OCI-LY7 (cell line): ENCODE results near the gene CFDP1. TPM values are rescaled to one million over a fixed set of nuclear protein-coding genes. Genes with fewer than 3 reads are reported as not detected.

Experiments used
- BruUV-seq: library from RNA; stranded (reverse); fragments of 400-500 nt; replicated peaks from 2 replicates; lab custom pipeline; 2021; lab: Mats Ljungman, UMichigan
- CTCF ChIA-PET: fragments of 300-600 bp; sonication (Branson Sonifier 250); formaldehyde crosslinking; loops from one replicate; lab custom pipeline; 2022; ENCODE audit warnings: antibody characterized with exemption; ENCODE audit not compliant: unreplicated experiment; lab: Charles Lee
- POLR2A ChIA-PET: fragments of 300-600 bp; sonication (Branson Sonifier 250); formaldehyde crosslinking; loops from one replicate; lab custom pipeline; 2022; ENCODE audit warnings: antibody characterized with exemption; lab: Charles Lee
- DNase-seq: peaks from one replicate; pipeline ENCODE4 v3.0.0-alpha.2; 2015; ENCODE audit warnings: low spot score
- H2AFZ ChIP-seq: fragments of 200-600 bp; sonication (generic), shearing (Covaris generic); 2 replicates; pipeline ENCODE4 v1.6.1; 2014; ENCODE audit warnings: mild to moderate bottlenecking, antibody characterized with exemption, low read length, moderate library complexity
- H3K27ac ChIP-seq: fragments of 200-600 bp; sonication (generic); 2 replicates; pipeline ENCODE4 v1.5.1; 2014; ENCODE audit warnings: mixed run types, low read depth, mild to moderate bottlenecking, moderate library complexity, low read length, inconsistent platforms; ENCODE audit not compliant: poor library complexity, severe bottlenecking
- H3K36me3 ChIP-seq: fragments of 200-600 bp; sonication (generic); 2 replicates; pipeline ENCODE4 v1.6.1; 2014; ENCODE audit warnings: mild to moderate bottlenecking, antibody characterized with exemption, low read length, moderate library complexity, mixed read lengths; ENCODE audit not compliant: insufficient read depth
- H3K4me1 ChIP-seq: fragments of 200-600 bp; sonication (generic); 2 replicates; pipeline ENCODE4 v1.5.1; 2014; ENCODE audit warnings: mild to moderate bottlenecking, low read length; ENCODE audit not compliant: insufficient read depth, poor library complexity, severe bottlenecking
- H3K4me2 ChIP-seq: fragments of 200-600 bp; sonication (generic); 2 replicates; pipeline ENCODE4 v1.6.1; 2014; ENCODE audit warnings: mild to moderate bottlenecking, low read length
- H3K4me3 ChIP-seq: fragments of 200-600 bp; sonication (generic); 2 replicates; pipeline ENCODE4 v1.5.1; 2014; ENCODE audit warnings: mild to moderate bottlenecking, low read depth, low read length; ENCODE audit not compliant: poor library complexity, severe bottlenecking
- H3K79me2 ChIP-seq: fragments of 200-600 bp; sonication (generic); 2 replicates; pipeline ENCODE4 v1.6.1; 2016; ENCODE audit warnings: low read depth, mild to moderate bottlenecking, low read length, moderate library complexity, mixed read lengths; ENCODE audit not compliant: insufficient read depth
- H3K9me2 ChIP-seq: fragments of 200-600 bp; sonication (generic); 2 replicates; pipeline ENCODE4 v1.6.1; 2016; ENCODE audit warnings: mild to moderate bottlenecking, low read length, mixed read lengths; ENCODE audit not compliant: insufficient read depth
- H3K9me3 ChIP-seq: fragments of 200-600 bp; sonication (generic); 2 replicates; pipeline ENCODE4 v1.6.1; 2014; ENCODE audit warnings: mild to moderate bottlenecking, mixed run types, low read length, mixed read lengths
- H4K20me1 ChIP-seq: fragments of 200-600 bp; sonication (generic); 2 replicates; pipeline ENCODE4 v1.6.1; 2014; ENCODE audit warnings: mild to moderate bottlenecking, antibody characterized with exemption, low read length, moderate library complexity, mixed read lengths; ENCODE audit not compliant: insufficient read depth
- CTCF ChIP-seq: fragments of 200-600 bp; sonication (generic); conservative IDR thresholded peaks from 2 replicates; pipeline ENCODE4 v1.5.1; 2014; ENCODE audit warnings: mild to moderate bottlenecking, antibody characterized with exemption, low read length, moderate library complexity, mixed read lengths
- EZH2phosphoT487 ChIP-seq: fragments of 200-600 bp; sonication (generic); IDR thresholded peaks from 2 replicates; pipeline ENCODE4 v1.6.1; 2018; ENCODE audit warnings: low read depth, borderline replicate concordance, mild to moderate bottlenecking, mixed run types, antibody characterized with exemption, low read length, moderate library complexity, mixed read lengths
- intact Hi-C: fragments of 100-400 bp; cut with micrococcal nuclease; formaldehyde crosslinking; loops from one replicate; pipeline ENCODE4 v1.10.0; 2022; ENCODE audit not compliant: unreplicated experiment
- total RNA-seq, 2 experiments: library from RNA; depleted of rRNA in 1 of 2; stranded (reverse); fragments of >200 nt in 1 of 2; shearing (Covaris generic) in 1 of 2; gene quantifications; 2 replicates each; pipeline ENCODE4 v1.2.3, GENCODE V29; 2014 to 2022

Gene CFDP1
- total RNA-seq, 2 experiments from 2014 or later = 30.0 to 57.6 TPM

GRCh38 chr16:75312875-75313274 is 120.4 kb downstream of the CFDP1 start:
- ChIA-PET POLR2A (interaction anchor here (1.2 to 2.4 kb wide), 3 partner anchors 8 to 16 kb away, joined by 3 to 7 read pairs (median 3); no protein-coding TSS in a partner anchor), CTCF (interaction anchor here (0.5 to 0.6 kb wide), 2 partner anchors 92 to 93 kb away, joined by 3 to 4 read pairs; no protein-coding TSS in a partner anchor)
- Histone ChIP-seq H3K4me1 (no peaks in the 10 kb centered on the region), H3K4me2 (no peak overlapping the region), H3K9me2 (no peaks in the 10 kb centered on the region), H3K27ac (no peak overlapping the region), H3K4me3 (no peak overlapping the region), H3K79me2 (no peaks in the 10 kb centered on the region), H2AFZ (no peak overlapping the region), H3K9me3 (no peaks in the 10 kb centered on the region), H3K36me3 (no peaks in the 10 kb centered on the region), H4K20me1 (no peaks in the 10 kb centered on the region)
- BruUV-seq = no TSS peak
- DNase-seq = no peak
- intact Hi-C loops = no loop called here
- no peak for TF ChIP-seq CTCF
- TF ChIP-seq EZH2phosphoT487 = no peak

- ChIA-PET CTCF (no interaction called here), POLR2A (interaction anchor here (0.7 to 2.4 kb wide), 4 partner anchors 9 to 91 kb away, joined by 3 to 7 read pairs (median 4); no protein-coding TSS in a partner anchor)
- no peaks in the 10 kb centered on the region for H3K79me2 ChIP-seq
- H2AFZ ChIP-seq = no peak overlapping the region
- no peak for TF ChIP-seq CTCF
- TF ChIP-seq EZH2phosphoT487 = no peak
- H3K4me1 ChIP-seq = no peaks in the 10 kb centered on the region
- H3K9me3 ChIP-seq = no peaks in the 10 kb centered on the region
- H3K9me2 ChIP-seq = no peaks in the 10 kb centered on the region
- no peak overlapping the region for H3K4me3 ChIP-seq
- no peak for DNase-seq
- H3K36me3 ChIP-seq = no peaks in the 10 kb centered on the region
- intact Hi-C loops = no loop called here
- H3K27ac ChIP-seq = no peak overlapping the region
- H4K20me1 ChIP-seq = no peaks in the 10 kb centered on the region
- BruUV-seq = no TSS peak
- no peak overlapping the region for H3K4me2 ChIP-seq
These were observed 121.8 kb downstream of the CFDP1 start for GRCh38 chr16:75311383-75311938.

- ChIA-PET POLR2A (interaction anchor here (0.9 to 2.4 kb wide), 2 partner anchors 10 to 70 kb away, joined by 4 to 7 read pairs; no protein-coding TSS in a partner anchor), CTCF (no interaction called here)
- no peak for TF ChIP-seq CTCF
- TF ChIP-seq EZH2phosphoT487 = no peak
- DNase-seq = no peak
- Histone ChIP-seq H3K27ac (no peak overlapping the region), H4K20me1 (no peaks in the 10 kb centered on the region), H3K79me2 (no peaks in the 10 kb centered on the region), H3K4me2 (no peak overlapping the region), H3K36me3 (no peaks in the 10 kb centered on the region), H3K4me3 (no peak overlapping the region), H3K9me3 (no peaks in the 10 kb centered on the region), H3K4me1 (no peaks in the 10 kb centered on the region), H3K9me2 (no peaks in the 10 kb centered on the region), H2AFZ (no peak overlapping the region)
- no TSS peak for BruUV-seq
- intact Hi-C loops = no loop called here
These were observed 122.8 kb downstream of the CFDP1 start for GRCh38 chr16:75310541-75310940.
